HL-60 (cell line): Measurements from ENCODE around the gene SPEM1.

Experiments used
- DNase-seq, 2 experiments: peaks; one replicate each; pipeline ENCODE4 v3.0.0-alpha.2; 2010 to 2020; ENCODE audit warnings: low read depth in 1 of 2, low spot score in 1 of 2
- H3K27ac ChIP-seq: fragments of 250-450 bp; sonication (Bioruptor Pico); replicated peaks from 2 replicates; pipeline ENCODE4 v1.5.1; 2020; ENCODE audit warnings: mild to moderate bottlenecking, moderate library complexity
- H3K27me3 ChIP-seq: fragments of 250-450 bp; sonication (Bioruptor Pico); 2 replicates; pipeline ENCODE4 v1.5.1; 2021; ENCODE audit warnings: mild to moderate bottlenecking, moderate library complexity; ENCODE audit not compliant: insufficient read depth, poor library complexity, severe bottlenecking
- H3K4me3 ChIP-seq: replicated peaks from 2 replicates; pipeline ENCODE4 v1.5.1; 2011; ENCODE audit warnings: mild to moderate bottlenecking, control low read depth, low read length; ENCODE audit not compliant: insufficient read depth
- CTCF ChIP-seq: IDR thresholded peaks from one replicate; pipeline ENCODE4 v1.5.1; 2011; ENCODE audit warnings: low read length, control low read depth, inconsistent platforms; ENCODE audit not compliant: insufficient read depth
- GABPA ChIP-seq: IDR thresholded peaks from 2 replicates; pipeline ENCODE4 v1.6.1; 2012; ENCODE audit warnings: low read depth
- POLR2AphosphoS5 ChIP-seq: IDR thresholded peaks from 2 replicates; pipeline ENCODE4 v1.6.1; 2012; ENCODE audit warnings: low read depth
- REST ChIP-seq: IDR thresholded peaks from 2 replicates; pipeline ENCODE4 v1.6.1; 2012; ENCODE audit warnings: low read depth; ENCODE audit not compliant: insufficient replicate concordance
- SPI1 ChIP-seq: IDR thresholded peaks from 2 replicates; pipeline ENCODE4 v1.6.1; 2012; ENCODE audit warnings: low read depth, mild to moderate bottlenecking, borderline replicate concordance

The SPEM1 gene

GRCh38 chr17:7379134-7379533 lies 41.0 kb upstream of the SPEM1 start:
- TF ChIP-seq REST = no peak
- TF ChIP-seq CTCF = no peak
- TF ChIP-seq SPI1 = no peak
- no peak for TF ChIP-seq POLR2AphosphoS5
- TF ChIP-seq GABPA = no peak
- no peak for DNase-seq
- no peak overlapping the region for H3K27ac ChIP-seq
- no peak overlapping the region for H3K4me3 ChIP-seq
- no peaks in the 10 kb centered on the region for H3K27me3 ChIP-seq

- no peak for TF ChIP-seq REST
- no peak for TF ChIP-seq SPI1
- no peak for TF ChIP-seq POLR2AphosphoS5
- no peak for TF ChIP-seq CTCF
- TF ChIP-seq GABPA = no peak
- H3K27ac ChIP-seq = no peak overlapping the region
- no peak for DNase-seq
- no peak overlapping the region for H3K4me3 ChIP-seq
- H3K27me3 ChIP-seq = no peaks in the 10 kb centered on the region
These were observed 39.8 kb upstream of the SPEM1 start for GRCh38 chr17:7380321-7380720.

- TF ChIP-seq POLR2AphosphoS5 (no peak), REST (no peak), SPI1 (no peak), CTCF (no peak), GABPA (no peak)
- H3K4me3 ChIP-seq = no peak within 1 kb of the TSS
- no peak for DNase-seq
- H3K27ac ChIP-seq = no peak within 1 kb of the TSS
- no peaks in the 10 kb centered on the region for H3K27me3 ChIP-seq
These were observed 39.1 kb upstream of the SPEM1 start, which contains the start of gene TNK1 for GRCh38 chr17:7380855-7381683. Gene TNK1, plus strand, starts transcription at chr17:7381089. Its CDS starts 1,838 bp downstream, at chr17:7382927.
